ENCODE data around the gene ST6GAL1. TPM values are rescaled to one million over a fixed set of nuclear protein-coding genes. Genes with fewer than 3 reads are reported as not detected.

The ST6GAL1 gene
- total RNA-seq, 1 donor from 2014 or later, result 74.0 TPM

- Mint-ChIP-seq H3K4me1 (ENCODE audit: low read depth) (no peaks in the 10 kb centered on the region), H3K27ac (no peak overlapping the region), H3K36me3 (ENCODE audit: insufficient read depth) (peaks cover 22% of the 10 kb centered on the region), H3K27me3 (no peaks in the 10 kb centered on the region), H3K9me3 (ENCODE audit: low read depth) (peaks cover 6% of the 10 kb centered on the region), H3K4me3 (ENCODE audit: low read depth) (no peak overlapping the region)
- no peak for TF ChIP-seq CTCF (IDR thresholded peaks at IDR 0.05; ENCODE audit: unreplicated experiment)
- no peak for DNase-seq (ENCODE audit: low spot score, unreplicated experiment)
Measured at GRCh38 chr3:187069857-187070516, 139.7 kb downstream of the ST6GAL1 start.

GRCh38 chr3:187072102-187072501 lies 141.8 kb downstream of the ST6GAL1 start:
- Mint-ChIP-seq H3K27me3 (no peaks in the 10 kb centered on the region), H3K27ac (no peak overlapping the region), H3K9me3 (ENCODE audit: low read depth) (peaks cover 6% of the 10 kb centered on the region), H3K4me3 (ENCODE audit: low read depth) (no peak overlapping the region), H3K36me3 (ENCODE audit: insufficient read depth) (peaks cover 23% of the 10 kb centered on the region), H3K4me1 (ENCODE audit: low read depth) (no peaks in the 10 kb centered on the region)
- no peak for TF ChIP-seq CTCF (IDR thresholded peaks at IDR 0.05; ENCODE audit: unreplicated experiment)
- DNase-seq (ENCODE audit: low spot score, unreplicated experiment), result no peak

- Mint-ChIP-seq H3K27me3 (no peaks in the 10 kb centered on the region), H3K36me3 (ENCODE audit: insufficient read depth) (peaks cover 24% of the 10 kb centered on the region), H3K27ac (no peak overlapping the region), H3K4me1 (ENCODE audit: low read depth) (no peaks in the 10 kb centered on the region), H3K4me3 (ENCODE audit: low read depth) (no peak overlapping the region), H3K9me3 (ENCODE audit: low read depth) (peaks cover 6% of the 10 kb centered on the region)
- TF ChIP-seq CTCF (IDR thresholded peaks at IDR 0.05; ENCODE audit: unreplicated experiment), result no peak
- DNase-seq (ENCODE audit: low spot score, unreplicated experiment), result no peak
Measured at GRCh38 chr3:187072511-187072910, 142.2 kb downstream of the ST6GAL1 start.

GRCh38 chr3:187073581-187074098 lies 143.3 kb downstream of the ST6GAL1 start:
- Mint-ChIP-seq H3K27me3 (no peaks in the 10 kb centered on the region), H3K9me3 (ENCODE audit: low read depth) (peaks cover 6% of the 10 kb centered on the region), H3K36me3 (ENCODE audit: insufficient read depth) (peaks cover 28% of the 10 kb centered on the region), H3K4me1 (ENCODE audit: low read depth) (no peaks in the 10 kb centered on the region), H3K27ac (no peak overlapping the region), H3K4me3 (ENCODE audit: low read depth) (no peak overlapping the region)
- no peak for DNase-seq (ENCODE audit: low spot score, unreplicated experiment)
- TF ChIP-seq CTCF (IDR thresholded peaks at IDR 0.05; ENCODE audit: unreplicated experiment), result no peak

- Mint-ChIP-seq H3K4me1 (ENCODE audit: low read depth) (no peaks in the 10 kb centered on the region), H3K27ac (no peak overlapping the region), H3K9me3 (ENCODE audit: low read depth) (peaks cover under 1% of the 10 kb centered on the region), H3K27me3 (no peaks in the 10 kb centered on the region), H3K4me3 (ENCODE audit: low read depth) (no peak overlapping the region), H3K36me3 (ENCODE audit: insufficient read depth) (peaks cover 22% of the 10 kb centered on the region)
- no peak for TF ChIP-seq CTCF (IDR thresholded peaks at IDR 0.05; ENCODE audit: unreplicated experiment)
- DNase-seq (ENCODE audit: low spot score, unreplicated experiment), result no peak
Measured at GRCh38 chr3:187074846-187075245, 144.5 kb downstream of the ST6GAL1 start.

Measured in progenitor cell of endocrine pancreas (in vitro differentiated cells).